D721Med (cell line): ENCODE results near the gene CNP.
"Not testable (repeated sequence)": the region's sequence is repeated elsewhere in the genome, so short reads cannot be mapped to it uniquely, and the experiment has no call there.

ENCODE experiments used
- DNase-seq: peaks from one replicate; pipeline ENCODE4 v3.0.0; 2011; ENCODE audit warnings: low spot score; ENCODE audit not compliant: insufficient read length
- FAIRE-seq: peaks from 2 replicates; lab custom pipeline; 2011; peaks lifted over from hg19 to GRCh38; lab: Jason Lieb, UNC
- CTCF ChIP-seq: IDR thresholded peaks from 2 replicates; pipeline ENCODE4 v1.5.1; 2012; ENCODE audit warnings: mild to moderate bottlenecking, control low read depth; ENCODE audit not compliant: insufficient read depth; ENCODE audit errors: missing control alignments

Gene CNP

GRCh38 chr17:41920580-41920955 lies 46.0 kb upstream of the CNP start:
- no peak for TF ChIP-seq CTCF
- no peak for FAIRE-seq

GRCh38 chr17:41925991-41926590 lies 40.5 kb upstream of the CNP start:
- DNase-seq = no peak
- no peak for FAIRE-seq
- no peak for TF ChIP-seq CTCF

More at GRCh38 chr17:41920580-41920955, 46.0 kb upstream of the CNP start:
- DNase-seq = no peak

- DNase-seq (no peak), FAIRE-seq (no peak)
- no peak for TF ChIP-seq CTCF
Observed at GRCh38 chr17:41928693-41929251, 37.8 kb upstream of the CNP start.

GRCh38 chr17:41930009-41930832 lies 36.4 kb upstream of the CNP start, which contains the start of gene ODAD4:
TSS of gene ODAD4 (plus strand) at chr17:41930617. CDS start at chr17:41930724, 107 bp downstream.
- TF ChIP-seq CTCF = peak; percentile 35
- DNase-seq (peak; percentile 94), FAIRE-seq (no peak)

- not testable (repeated sequence) for FAIRE-seq, DNase-seq
Observed at GRCh38 chr17:41930833-41931156, 35.8 kb upstream of the CNP start.

GRCh38 chr17:41931715-41932114 lies 34.9 kb upstream of the CNP start:
- not testable (repeated sequence) for DNase-seq, FAIRE-seq

- FAIRE-seq (no peak), DNase-seq (no peak)
- TF ChIP-seq CTCF = no peak
Observed at GRCh38 chr17:41932816-41933389, 33.7 kb upstream of the CNP start.

GRCh38 chr17:41935641-41936040 lies 31.0 kb upstream of the CNP start:
- no peak for TF ChIP-seq CTCF
- no peak for FAIRE-seq
- DNase-seq = peak; percentile 4
